Muscle of back (tissue), 11 donors: ENCODE data around the gene PRRC2B. TPM values are rescaled to one million over a fixed set of nuclear protein-coding genes. Genes with fewer than 3 reads are reported as not detected.
"Not testable (repeated sequence)": the region's sequence is repeated elsewhere in the genome, so short reads cannot be mapped to it uniquely, and the experiment has no call there.

ENCODE experiments used
- DNase-seq, 3 donors: peaks; one replicate each; pipeline versions ENCODE4 v3.0.0 to v3.0.0-alpha.2; 2013
- polyA plus RNA-seq, 10 donors: library from polyadenylated mRNA; unstranded; fragments of 120-200 nt; gene quantifications; one replicate each; pipeline ENCODE4 v1.2.1, GENCODE V29; 2013; ENCODE audit not compliant: insufficient read length in 10 of 10

Gene PRRC2B
- polyA plus RNA-seq, 10 donors: 124 to 177 (median 145) TPM

- no peak for DNase-seq
Observed at GRCh38 chr9:131432050-131432449, 38.2 kb downstream of the PRRC2B start.

- DNase-seq: peak in 1 of 3 donors; percentile 84
Observed at GRCh38 chr9:131432597-131433301, 38.9 kb downstream of the PRRC2B start.

DNA sequence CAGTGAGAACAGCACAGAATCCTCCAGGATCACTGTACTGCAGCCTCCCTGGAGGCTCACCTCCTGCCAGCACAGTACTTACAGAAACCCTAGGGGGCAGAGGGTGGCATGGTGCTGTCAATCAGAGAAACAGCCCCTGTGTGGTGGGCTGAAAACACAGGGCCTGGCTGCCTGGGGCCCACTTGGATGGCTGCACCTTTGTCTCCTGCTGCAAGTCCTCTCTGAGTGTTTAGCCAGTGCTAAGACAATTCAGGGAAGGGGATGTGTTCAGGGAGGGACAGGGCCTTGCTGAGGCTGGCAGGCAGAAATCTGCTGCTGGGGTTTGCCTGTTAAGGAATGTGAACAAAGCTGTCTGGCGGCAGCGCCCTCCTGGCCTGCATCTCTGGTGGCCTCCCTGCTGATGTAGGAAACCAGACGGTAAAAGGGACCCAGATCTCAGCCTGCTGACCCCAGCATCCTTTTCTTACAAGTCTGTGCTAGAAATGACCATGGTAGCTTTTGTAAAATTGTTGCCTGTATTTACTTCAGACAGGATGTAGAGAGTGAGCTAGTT, 39.5 kb downstream of the PRRC2B start:
- DNase-seq: no peak

DNA sequence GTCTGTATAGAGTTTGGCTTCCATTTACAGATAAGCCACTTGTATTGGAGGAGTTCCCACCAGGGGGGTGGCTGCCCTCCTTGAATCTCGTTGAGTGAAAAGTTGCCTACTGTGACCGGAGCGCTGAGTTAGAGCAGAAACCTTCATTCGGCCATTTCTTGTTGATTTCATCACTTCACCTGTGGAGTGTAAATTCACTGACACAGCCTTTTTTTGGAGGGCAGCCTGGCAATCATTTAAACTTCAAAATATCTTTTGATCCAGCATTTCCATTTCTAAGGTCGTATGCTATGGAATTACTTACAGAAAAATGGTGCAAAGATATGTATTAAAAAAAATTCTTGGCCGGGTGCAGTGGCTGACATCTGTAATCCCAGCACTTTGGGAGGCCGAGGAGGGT, 40.8 kb downstream of the PRRC2B start:
- DNase-seq: no peak

- peak in 2 of 3 donors; percentile 37 to 63 for DNase-seq
Observed at GRCh38 chr9:131436376-131436775, 42.5 kb downstream of the PRRC2B start.

- DNase-seq: no peak
Observed at GRCh38 chr9:131436865-131437271, 43.0 kb downstream of the PRRC2B start.

DNA sequence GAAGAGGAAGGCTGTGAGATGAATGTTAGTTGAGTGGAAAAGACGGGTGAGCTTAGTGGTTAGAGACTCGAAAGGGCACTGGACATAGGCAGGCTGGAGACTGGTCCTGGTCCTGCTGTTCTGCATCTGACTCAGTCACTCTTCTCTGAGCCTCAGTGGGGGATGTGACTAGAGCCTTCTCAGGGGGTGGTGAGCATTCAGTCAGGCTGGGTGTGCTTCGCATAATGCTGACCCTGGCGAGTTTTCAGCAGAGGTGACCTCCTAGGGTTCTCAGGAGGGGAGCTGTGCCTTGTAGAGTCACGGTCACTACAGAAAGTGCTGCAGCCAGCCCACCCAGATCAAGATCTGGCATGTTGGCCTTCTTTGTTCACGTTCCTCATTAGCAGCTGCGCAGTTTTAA, 44.3 kb downstream of the PRRC2B start:
- no peak for DNase-seq

GRCh38 chr9:131439224-131439623, 45.3 kb downstream of the PRRC2B start:
- DNase-seq: no peak

DNA sequence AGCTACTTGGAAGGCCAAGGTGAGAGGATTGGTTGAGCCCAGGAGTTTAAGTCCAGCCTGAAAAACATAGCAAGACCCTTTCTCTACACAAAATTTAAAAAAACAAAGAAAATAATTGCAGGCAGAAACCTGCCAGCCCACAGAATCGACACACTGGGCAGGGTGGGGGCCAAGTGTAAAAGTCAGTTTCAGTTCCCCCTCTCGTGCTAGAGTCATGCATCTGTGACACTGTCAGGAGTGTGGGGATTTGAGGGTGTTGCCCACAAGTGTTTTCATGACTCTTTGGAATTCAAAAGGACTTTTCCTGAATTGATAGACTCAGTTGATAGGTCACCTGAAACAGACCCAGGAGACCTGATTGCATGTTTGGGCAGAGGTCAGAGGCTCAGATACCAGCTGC, 47.6 kb downstream of the PRRC2B start:
- DNase-seq: no peak

GRCh38 chr9:131442351-131442750, 48.5 kb downstream of the PRRC2B start:
- DNase-seq: no peak

DNA sequence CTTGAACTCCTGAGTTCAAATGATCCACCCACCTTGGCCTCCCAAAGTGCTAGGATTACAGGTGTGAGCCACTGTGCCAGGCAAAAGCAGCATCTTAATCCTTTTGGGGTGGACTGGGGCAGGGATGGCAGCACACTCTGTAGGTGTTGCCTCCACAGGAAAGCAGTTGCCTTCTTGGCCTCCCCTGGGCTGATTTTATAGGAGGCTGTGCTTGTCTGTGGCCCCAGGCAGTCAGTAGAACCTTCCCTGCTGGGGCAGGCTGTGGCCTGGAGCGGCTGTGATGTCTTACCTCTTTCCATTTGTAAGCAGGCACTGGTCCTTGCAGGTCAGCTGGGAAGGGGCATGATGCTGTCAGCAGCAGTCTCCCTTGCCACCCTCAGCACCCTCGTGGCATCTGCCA, 49.8 kb downstream of the PRRC2B start:
- no peak for DNase-seq

DNA sequence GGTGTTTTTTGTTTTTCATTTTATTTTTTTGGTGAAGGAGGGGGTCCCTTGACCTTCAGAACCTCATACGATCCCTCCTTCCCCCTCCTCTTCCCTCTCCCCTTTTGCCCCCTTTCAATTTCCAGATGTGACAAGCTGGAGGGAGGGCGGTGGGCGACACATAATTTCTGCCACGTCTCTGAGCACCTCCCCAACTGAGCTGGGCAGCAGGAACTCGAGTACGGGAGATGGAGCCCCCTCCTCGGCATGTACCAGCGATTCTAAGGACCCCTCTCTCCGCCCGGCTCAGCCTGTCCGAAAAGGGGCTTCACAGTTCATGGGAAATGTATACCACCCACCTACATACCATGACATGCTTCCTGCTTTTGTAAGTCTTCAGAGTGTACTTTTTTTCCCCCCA, 52.4 kb downstream of the PRRC2B start:
- no peak for DNase-seq

DNA sequence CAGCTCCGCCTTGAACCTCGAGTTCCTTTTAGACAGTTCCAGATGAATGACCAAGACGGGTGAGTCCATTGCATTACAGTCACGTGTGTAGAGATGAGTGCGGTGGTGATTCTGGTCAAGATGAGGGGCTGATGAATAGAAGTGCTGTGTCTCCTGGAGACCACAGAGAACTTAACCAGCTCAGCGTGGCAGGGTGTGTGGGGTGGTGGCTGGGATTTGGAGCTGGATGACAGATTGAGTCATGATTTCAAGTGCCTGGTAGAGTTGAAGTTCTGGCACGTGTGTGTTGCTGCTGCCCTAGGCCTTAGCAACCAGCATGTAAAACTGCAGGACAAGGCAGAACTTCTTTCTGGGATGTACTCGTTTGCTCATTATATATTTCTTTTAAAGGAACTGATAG, 53.3 kb downstream of the PRRC2B start:
- no peak for DNase-seq

- no peak for DNase-seq
Observed at GRCh38 chr9:131447600-131447999, 53.7 kb downstream of the PRRC2B start.

GRCh38 chr9:131448818-131449217, 54.9 kb downstream of the PRRC2B start:
- DNase-seq: no peak

DNA sequence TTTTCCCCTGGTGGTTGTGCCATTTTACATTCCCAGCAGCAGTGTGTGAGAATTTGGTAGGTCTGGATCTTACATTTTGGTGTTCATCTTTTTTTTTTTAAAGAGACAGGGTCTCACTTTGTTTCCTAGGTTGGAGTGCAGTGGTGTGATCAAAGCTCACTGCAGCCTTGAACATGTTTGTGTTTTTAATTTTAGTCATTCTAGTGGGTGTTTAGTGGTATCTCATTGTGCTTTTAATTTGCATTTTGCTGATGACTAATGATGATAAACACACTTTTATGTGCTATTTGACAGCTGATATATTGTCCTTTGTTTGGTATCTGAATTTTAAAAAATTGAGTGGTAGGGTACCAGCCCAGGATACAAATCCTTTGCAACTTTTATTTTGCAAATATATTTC, 55.4 kb downstream of the PRRC2B start:
- no peak for DNase-seq

DNA sequence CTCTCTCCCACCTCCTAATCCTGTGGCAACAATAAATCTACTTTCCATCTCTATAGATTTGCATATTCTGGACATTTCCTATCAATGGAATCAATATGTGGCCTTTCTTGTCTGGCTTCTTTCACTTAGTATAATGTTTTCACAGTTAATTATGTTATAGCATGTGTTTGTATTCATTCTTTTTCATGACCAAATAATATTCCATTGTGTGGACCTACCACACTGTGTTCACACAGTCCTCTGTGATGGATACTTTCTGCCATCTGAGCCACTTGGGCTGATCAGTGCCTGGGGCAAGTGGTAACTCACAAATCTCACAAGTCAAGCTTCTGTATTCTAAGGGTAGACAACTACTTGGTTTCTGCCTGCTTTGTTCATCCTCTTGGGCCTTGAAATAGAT, 60.1 kb downstream of the PRRC2B start:
- DNase-seq: no peak

- DNase-seq: not testable (repeated sequence)
Observed at GRCh38 chr9:131455655-131456054, 61.8 kb downstream of the PRRC2B start.

DNA sequence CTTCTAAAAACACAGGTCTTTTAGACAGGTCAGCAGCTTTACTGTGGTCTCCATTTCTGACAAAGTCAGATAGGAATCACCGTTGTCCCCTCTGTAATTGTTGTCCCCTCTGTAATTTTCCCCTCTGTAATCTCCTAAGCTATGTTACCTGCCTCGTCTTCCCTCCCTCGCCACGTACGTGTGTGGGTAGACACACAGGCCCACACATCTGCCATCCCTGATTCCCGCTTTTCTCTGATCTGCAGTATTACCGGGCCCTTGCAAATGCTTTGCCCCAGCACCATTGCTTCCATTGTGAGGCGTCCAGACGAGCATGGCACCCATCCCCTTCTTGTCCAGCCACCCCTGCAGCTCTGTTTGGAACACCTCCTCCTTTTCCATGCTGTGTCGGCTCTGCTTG, 63.9 kb downstream of the PRRC2B start:
- no peak for DNase-seq

DNA sequence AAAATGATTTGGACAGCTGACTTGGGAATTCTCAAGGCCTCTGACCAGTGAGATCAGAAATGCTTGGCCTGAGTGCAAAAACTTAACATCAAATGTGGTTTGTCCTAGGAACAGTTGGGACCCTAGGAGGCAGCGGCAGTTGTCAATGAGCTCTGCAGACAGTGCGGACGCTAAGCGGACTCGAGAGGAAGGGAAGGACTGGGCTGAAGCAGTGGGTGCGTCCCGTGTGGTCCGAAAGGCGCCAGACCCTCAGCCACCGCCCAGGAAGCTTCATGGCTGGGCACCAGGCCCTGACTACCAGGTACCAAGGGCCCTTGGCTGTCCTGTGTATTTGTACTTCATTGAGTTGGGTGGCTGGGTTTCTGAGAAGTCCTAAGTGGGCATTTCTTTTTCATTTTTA, 65.2 kb downstream of the PRRC2B start:
- DNase-seq: no peak

DNA sequence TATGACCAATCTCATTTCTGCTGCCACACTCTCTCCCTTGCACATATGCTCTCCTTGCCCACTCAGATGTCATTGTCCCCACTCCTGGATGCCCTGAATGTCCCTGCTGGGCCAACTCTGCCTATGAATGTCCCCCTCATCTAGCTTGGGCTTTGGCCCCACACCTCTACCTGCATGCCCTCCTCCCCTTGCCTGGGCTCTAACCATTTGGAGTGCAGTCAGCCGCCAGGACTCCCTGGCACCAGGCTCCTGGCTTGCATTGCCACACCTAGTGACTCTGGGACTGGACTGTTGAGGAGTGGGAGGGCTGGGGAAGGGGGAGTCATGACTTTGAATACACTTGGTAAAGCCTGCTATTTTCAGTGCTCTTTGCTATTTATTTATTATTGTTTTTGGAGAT, 67.3 kb downstream of the PRRC2B start:
- no peak for DNase-seq

- no peak for DNase-seq
Observed at GRCh38 chr9:131464354-131465000, 70.6 kb downstream of the PRRC2B start.

DNA sequence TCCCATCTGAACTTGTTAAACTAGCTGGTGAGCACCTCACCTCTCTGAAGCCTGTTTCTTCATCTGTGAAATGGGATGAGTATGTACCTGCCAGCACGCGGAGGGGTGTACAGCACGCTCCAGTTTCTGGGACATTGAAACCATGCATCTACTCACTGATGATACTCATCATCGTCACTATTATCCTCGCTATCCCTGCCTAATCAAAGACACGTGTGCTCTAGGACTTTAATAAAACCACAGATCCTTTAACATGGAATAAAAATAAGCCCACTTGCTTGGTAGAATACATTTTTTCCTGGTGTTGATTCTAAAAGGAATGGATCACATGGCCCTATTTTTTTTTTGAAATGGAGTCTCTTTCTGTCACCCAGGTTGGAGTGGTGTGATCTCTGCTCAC, 71.5 kb downstream of the PRRC2B start:
- no peak for DNase-seq
